Subcutaneous adipose tissue (tissue), 4 donors: ENCODE measurements around the gene ZNF473. TPM values are rescaled to one million over a fixed set of nuclear protein-coding genes. Genes with fewer than 3 reads are reported as not detected.

ENCODE experiments used
- total RNA-seq, 4 donors: library from RNA; depleted of rRNA; stranded (reverse); fragments of >200 nt; gene quantifications; one replicate each; pipeline ENCODE4 v1.1.0, GENCODE V29; 2016
- TF ChIP-seq, protein P1 (sequence below): fragments of 450-650 bp; IDR thresholded peaks from one replicate; pipeline ENCODE4 v1.5.1; 2016; ENCODE audit warnings: low read depth, mild to moderate bottlenecking, control low read depth, antibody characterized with exemption, moderate library complexity

Gene ZNF473
- total RNA-seq, 4 donors from 2014 or later = 8.0 to 12.4 (median 9.5) TPM

DNA sequence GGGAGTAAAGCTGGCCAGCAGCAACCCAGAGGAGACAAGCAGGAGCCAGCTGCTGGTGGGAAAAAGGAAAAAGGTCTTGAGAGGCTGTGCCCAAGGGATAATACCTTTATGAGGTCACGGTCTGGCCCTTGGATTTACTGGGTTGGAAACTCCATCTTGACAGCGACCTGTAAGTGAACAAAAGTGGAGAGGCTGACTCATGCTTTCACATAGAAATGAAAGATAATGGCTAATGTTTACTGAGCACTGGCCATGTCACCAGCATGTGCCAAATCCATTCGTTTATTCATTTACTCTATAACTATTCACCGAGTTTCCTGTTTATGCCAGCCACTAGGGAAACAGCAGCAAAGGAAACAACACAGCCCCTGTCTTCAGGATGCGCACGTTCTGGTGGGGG lies 5.3 kb upstream of the ZNF473 start:
- TF ChIP-seq, protein P1, sequence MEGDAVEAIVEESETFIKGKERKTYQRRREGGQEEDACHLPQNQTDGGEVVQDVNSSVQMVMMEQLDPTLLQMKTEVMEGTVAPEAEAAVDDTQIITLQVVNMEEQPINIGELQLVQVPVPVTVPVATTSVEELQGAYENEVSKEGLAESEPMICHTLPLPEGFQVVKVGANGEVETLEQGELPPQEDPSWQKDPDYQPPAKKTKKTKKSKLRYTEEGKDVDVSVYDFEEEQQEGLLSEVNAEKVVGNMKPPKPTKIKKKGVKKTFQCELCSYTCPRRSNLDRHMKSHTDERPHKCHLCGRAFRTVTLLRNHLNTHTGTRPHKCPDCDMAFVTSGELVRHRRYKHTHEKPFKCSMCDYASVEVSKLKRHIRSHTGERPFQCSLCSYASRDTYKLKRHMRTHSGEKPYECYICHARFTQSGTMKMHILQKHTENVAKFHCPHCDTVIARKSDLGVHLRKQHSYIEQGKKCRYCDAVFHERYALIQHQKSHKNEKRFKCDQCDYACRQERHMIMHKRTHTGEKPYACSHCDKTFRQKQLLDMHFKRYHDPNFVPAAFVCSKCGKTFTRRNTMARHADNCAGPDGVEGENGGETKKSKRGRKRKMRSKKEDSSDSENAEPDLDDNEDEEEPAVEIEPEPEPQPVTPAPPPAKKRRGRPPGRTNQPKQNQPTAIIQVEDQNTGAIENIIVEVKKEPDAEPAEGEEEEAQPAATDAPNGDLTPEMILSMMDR = no peak

DNA sequence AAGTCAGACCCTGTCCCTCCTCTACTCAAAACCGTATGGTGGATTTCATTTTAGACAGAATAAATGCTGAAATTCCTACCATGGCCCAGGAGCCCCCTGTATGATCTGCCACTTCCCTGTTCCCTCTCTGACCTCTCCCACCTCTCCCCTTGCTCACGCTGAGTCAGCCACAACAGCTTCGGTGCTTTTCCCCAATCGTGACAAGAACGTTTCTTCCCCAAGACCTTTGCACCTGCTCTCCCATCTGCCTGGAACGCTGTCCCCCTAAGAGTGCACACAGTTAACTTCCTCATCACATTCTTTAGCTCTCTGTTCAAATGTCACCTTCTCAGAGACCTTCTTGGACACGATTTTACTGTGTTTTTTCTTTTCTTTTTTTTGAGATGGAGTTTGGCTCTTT lies 3.0 kb upstream of the ZNF473 start:
- TF ChIP-seq, protein P1 = no peak

DNA sequence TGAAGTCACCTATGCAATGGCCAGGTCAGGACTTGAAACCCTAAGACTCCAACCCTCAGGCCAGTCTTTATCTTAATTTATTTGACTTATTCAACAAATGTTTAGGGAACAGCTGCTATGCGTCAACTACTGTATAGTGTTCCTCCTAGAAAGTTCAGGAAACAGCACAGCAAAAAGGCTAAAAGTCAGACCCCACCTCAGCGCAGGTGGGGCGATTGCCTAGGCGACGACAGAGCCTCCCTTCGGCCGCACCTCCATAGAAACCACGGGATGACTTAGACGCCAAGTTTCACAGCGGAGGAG lies 1.1 kb upstream of the ZNF473 start:
- TF ChIP-seq, protein P1 = no peak

DNA sequence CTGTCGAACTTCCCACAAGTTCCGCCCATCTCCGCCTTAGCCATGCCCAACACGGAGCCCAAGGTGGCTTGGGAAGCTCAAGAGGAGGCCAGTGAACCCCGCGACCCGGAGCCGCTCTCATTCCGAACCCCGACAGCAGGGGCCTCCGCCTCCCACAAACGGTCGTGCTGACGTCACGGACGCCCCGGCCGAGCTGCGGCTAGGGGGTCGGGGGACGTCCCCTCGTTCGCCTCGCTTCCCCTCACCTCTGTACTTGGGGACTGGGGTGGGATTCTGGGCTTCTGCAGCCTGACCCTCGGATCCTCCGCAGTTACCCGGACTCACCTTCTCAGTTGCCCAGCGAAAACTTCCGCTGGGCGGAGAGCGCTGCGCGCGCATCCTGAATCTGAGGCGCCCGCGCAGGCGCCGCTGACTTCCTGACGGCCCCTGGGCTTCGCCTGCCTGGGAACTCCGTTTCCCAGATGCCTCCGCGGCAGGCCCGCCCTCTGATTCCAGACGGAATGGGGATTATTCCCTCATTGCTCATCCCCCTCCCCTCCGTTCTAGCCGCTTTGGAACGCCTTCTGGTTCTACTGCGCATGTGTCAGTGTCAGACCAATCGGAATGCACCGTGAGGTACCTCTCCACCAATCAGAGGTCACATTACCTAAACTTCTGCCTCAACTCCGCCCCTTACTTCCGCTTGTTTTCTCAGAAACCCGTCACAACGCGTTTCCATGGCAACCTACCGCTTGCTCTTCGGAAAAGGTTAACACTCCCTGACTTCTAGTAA lies 597 bp upstream of the ZNF473 start, which contains the start of gene VRK3:
TSS of gene VRK3 (minus strand) at position 351 of the 772 bp plus-strand sequence. CDS start 9,210 bp downstream, outside the sequence.
- TF ChIP-seq, protein P1 = no peak

DNA sequence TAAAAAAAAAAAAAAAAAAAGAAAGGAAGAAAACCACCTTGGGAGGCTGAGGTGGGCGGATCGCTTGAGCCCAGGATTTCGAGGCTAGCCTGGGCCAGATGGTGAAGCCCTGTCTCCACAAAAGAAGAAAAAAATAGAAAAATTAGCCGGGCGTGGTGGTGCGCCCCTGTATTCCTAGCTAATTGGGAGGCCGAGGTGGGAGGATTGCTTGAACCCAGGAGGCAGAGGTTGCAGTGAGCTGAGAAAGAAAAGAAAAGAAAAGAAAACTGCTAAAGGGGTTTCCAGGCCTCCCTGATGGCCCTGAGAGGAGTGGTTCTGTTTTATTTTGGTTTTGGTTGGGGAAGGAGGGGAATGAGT lies 723 bp downstream of the ZNF473 start:
- TF ChIP-seq, protein P1 = no peak

DNA sequence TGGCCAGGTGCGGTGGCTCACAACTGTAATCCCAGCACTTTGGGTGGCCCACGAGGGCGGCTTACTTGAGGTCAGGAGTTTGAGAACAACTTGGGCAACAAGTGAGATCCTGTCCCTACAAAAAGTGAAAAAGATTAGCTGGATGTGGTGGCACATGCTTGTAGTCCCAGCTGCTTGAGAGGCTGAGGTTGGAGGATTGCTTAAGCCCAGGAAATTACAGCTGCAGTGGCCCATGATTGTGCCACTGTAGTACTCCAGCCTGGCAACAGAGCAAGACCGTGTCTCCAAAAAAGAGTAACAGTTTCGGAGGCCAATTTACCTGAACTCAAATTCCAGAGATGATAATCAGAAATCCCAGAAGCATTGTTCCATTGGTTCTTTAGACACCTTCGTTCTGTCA lies 4.4 kb downstream of the ZNF473 start:
- TF ChIP-seq, protein P1 = no peak

DNA sequence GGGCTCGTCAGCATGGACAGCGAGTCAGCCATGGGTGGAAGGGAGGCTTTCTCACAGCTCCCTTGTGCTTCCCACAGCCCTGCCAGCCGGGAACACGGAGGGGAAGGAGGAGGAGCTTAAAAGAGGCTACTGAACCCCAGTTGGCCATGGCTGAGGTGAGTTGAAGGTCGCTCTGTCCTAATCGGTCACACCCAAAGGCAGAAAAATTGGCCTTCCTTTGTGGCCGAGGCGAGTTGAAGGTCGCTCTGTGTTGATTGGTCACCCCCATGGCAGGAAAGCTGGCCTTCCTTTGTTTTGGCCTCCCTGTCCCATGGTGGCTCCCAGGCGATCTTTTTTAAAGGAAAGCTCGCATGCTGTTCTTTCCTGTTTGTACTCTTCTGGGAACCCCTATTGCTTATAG lies 5.1 kb downstream of the ZNF473 start:
- TF ChIP-seq, protein P1 = no peak
